Measurements from ENCODE around the gene GCC2.
A peak's percentile ranks its signal among the peaks of the same experiment; 100 is the strongest.
"Not testable (repeated sequence)": the region's sequence is repeated elsewhere in the genome, so short reads cannot be mapped to it uniquely, and the experiment has no call there.

GCC2 gene

DNA sequence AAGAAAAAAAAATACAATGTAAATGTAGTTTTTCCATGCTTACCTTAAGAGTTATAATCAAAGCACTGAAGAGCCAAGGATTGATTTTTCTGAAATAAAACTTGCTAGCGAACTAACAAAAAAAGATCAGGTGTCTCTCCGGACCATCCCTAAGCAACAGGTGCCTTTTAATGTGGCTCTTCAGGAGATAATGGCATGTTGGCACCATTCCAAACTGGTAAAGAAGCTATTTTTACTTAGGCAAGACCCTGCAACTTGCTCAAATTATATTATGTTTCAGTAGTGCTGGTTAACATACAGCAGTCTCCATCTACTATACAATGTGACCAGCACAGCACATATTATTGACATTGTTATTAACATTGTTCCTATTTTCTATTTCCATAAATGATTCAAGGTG, 2.3 kb upstream of the GCC2 start:
- DNase-seq: peak; percentile 64

DNA sequence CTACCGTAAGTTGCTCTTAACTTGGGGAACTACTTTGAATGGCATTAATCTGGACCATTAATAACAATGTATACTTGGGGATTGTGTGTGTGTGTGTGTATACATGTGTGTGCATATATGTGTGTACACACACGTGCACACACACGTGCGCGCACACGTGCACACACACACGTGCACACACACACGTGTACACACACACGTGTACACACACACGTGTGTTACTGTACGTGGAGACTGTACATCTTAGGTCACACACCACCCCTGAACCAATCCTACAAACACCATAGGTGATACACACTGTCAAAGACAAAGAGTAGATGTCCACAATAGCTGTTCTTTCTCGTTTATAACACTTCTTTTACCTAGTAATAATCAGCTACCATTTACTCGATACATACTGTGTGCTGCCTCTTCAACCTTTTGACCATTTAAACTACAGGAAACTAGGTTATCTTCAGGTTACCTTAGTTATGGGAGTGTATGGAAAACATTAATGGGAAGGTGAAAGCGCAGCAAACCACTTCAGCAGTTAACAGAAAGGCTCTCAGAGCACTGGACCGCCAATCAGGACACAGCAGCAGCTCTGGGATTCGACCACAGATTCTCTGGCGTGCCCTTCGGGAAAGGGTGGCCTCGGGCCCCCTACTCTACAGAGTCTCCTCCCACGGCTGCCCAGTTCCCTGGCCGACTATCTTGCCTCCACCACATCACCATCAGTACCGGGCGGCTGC, 894 bp upstream of the GCC2 start:
- DNase-seq: no peak

DNA sequence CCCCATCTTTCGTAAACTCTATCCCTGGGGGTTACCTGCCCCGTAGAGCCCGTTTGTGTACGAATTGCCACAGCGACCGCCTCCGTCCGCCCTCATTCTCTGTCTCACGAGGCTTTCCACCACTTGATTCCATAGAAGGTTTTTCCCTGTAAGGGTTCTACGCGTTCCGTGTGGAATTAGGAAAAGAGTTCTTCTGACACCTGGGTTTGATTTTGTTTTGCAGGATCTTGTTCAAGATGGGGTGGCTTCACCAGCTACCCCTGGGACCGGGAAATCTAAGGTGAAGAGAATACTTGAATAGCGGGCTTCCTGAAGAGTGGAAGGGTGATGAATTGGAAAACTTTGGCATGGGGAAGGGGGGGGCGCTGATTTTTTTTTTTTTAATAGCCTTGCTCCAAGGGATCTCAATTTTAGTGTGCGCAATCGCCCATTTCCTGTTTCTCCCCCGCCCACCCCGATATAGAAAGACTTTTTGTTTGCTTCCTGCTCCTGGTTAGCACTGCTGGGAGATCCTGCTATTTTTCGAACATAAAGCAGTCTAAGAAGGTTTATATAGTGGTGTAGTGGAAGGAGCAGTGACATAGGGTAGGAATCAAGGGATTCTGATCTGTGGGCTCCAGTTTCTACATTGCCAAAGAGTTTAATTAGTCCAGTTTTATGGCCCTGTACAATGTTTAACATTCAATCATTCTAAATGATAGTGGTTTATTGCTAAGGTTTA, 564 bp downstream of the GCC2 start:
- peak; percentile 58 for DNase-seq

DNA sequence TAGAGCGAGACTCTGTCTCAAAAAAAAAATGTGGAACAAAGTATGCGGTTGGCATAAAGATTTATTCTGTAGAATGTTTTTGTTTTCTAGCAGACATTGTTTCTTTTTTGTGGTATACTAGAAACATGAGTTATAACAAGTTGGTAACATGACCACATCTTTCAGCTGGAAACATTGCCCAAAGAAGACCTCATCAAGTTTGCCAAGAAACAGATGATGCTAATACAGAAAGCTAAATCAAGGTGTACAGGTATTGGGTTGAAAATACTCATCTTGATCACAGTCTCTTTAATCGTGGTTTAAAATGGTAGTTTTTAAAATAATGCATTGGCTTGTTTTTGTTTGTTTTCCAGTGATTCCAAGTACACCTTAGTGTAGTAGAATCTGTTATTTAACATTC, 1.9 kb downstream of the GCC2 start:
- DNase-seq: no peak

DNA sequence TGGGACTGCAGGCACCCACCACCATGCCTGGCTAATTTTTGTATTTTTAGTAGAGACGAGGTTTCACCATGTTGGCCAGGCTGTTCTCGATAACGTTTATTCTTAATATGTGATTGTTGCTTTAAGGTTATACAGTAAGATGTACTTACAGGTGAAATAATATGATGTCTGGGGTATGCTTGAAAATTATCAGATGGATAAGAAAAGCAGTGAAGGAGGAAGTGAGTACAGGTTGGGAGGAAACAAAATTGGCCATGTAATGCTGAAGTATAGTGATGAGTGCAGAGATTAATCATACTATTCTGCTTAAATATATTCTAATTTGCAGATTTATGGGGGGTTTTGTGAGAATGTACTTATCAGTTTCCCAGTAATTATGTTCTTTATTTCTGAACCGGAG, 3.0 kb downstream of the GCC2 start:
- no peak for DNase-seq

DNA sequence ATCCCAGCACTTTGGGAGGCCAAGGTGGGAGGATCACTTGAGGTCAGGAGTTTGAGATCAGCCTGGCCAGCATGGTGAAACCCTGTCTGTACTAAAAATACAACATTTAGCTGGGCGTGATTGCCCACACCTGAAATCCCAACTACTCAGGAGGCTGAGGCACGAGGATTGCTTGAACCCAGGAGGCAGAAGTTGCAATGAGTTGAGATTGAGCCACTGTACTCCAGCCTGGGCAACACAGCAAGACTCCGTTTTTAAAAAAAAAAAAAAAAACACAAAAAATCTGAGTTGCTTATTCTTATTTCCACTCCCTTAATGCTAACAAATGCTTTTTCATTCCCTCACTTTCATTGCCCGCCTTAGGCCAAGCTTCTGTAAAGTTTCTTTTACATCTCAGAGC, 4.5 kb downstream of the GCC2 start:
- DNase-seq: not testable (repeated sequence)

DNA sequence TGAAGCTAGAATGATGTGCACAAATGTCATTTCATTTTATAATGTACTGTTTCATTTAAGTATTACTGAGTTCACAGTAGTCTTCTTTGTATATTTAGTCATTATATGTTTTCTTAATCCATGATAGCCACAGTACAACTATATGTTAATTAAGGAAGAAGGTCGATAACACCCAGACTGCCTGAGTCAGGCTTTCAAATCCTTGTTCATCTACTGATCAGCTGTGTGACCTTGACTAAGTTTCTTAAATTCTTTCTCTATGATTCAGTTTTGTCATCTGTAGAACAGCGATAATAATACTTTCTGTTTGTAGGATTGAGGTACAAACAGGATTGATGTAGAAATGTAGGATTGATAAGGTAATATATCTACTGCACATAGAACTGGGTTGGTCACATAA, 5.4 kb downstream of the GCC2 start:
- DNase-seq: no peak

DNA sequence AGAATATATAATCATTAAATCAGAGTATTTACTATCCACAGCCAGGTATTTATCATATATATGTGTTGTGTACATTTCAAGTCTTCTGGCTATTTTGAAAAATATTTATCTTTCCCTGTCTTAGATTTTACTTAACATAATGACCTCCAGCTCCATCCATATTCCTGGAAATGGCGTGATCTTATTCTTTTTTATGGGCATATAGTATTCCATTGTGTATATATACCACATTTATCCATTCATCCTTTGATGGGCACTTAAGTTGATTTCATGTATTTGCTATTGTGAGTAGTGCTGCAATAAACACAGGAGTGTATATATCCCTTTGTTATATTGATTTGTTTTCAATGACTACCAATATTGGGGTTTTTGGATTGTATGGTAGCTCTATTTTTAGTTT, 6.6 kb downstream of the GCC2 start:
- no peak for DNase-seq

DNA sequence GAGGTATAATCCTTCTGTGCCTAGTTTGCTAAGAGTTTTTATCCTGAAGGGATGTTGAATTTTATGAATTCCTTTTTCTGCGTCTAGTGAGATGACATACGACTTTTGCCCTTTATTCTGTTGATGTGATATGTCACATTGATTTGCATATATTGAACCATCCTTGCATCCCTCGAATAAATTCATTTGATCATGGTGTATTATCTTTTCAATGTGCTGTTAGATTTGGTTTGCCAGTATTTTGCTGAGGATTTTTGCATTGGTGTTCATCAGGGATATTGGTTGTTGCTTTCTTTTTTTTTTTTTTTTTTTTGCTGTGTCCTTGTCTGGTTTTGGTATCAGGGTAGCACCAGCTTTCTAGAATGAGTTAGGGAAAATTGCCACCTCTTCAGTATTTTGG, 9.1 kb downstream of the GCC2 start:
- DNase-seq: no peak

DNA sequence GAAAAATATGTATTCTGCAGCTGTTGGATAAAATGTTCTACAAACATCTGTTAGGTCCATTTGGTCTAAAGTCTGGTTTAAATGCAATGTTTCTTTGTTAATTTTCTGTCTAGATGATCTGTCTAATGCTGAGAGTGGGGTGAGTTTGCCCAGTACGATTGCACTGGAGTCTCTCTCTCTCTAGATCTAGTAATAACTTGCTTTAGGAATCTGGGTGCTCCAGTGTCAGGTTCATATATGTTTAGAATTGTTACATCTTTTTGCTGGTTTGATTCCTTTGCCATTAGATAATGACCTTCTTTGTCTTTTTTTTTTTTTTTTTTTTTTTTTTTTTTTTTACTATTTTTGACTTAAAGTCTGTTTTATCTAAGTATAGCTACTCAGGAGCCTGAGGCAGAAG, 10.4 kb downstream of the GCC2 start:
- no peak for DNase-seq

DNA sequence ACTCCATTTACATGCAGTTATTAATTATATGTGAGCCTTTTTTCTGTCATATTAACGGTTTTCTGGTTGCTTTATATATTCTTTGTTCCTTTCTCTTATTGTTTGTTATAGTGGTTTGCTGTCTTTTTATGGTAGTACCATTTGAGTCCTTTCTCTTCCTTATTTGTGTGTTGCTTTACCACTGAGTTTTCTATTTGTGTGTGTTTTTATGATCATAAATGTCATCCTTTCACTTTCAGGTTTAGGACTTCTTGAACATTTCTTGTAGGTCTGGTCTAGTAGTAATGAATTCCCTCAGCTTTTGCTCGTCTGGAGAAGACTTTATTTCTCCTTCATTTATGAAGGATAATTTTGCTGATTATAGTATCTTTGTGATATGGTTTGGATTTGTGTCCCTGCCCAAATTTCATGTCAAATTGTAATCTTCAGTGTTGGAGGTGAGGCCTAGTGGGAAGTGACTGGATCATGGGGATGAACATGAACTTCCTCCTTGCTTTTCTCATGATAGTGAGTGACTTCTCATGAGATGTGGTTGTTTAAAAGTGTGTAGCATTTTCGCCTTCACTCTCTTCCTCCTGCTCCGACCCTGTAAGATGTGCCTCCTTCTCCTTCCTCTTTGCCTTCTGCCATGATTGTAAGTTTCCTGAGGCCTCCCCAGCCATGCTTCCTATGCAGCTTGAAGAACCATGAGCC, 11.5 kb downstream of the GCC2 start:
- DNase-seq: no peak

DNA sequence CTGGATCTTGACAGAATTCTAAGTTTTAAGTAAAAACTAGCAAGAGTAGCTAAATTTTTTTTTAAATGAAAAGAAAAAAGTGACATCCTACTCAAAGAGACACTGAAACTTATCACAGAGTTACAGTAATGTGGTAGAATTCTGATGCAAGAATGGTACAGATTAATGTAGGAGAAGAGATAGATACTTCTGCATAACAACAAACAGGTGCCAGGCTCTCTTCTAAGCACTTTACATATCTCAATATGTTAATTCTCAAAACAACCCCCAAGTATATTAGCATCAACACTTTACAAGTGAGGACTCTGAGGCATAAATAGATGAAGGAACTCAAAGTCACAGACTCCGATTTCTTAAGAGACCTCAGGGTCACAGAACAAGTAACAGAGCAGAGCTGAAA, 28.1 kb downstream of the GCC2 start:
- no peak for DNase-seq

DNA sequence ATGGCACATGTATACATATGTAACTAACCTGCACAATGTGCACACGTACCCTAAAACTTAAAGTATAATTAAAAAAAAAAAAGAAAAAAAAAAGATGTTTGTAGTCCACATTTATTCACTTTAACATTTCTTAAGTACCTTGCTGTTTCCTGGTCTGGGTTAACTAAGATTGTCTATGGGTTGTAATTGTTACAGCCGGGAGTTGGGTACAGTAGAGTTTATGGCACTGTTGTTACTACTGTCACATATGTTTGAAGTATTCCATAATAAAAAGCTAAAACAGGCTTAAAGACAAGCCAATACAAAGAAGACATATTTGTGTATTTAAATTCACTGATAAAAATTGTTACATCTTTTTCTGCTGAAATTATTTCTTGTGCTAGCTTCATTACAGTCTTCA, 36.2 kb downstream of the GCC2 start:
- DNase-seq: no peak

DNA sequence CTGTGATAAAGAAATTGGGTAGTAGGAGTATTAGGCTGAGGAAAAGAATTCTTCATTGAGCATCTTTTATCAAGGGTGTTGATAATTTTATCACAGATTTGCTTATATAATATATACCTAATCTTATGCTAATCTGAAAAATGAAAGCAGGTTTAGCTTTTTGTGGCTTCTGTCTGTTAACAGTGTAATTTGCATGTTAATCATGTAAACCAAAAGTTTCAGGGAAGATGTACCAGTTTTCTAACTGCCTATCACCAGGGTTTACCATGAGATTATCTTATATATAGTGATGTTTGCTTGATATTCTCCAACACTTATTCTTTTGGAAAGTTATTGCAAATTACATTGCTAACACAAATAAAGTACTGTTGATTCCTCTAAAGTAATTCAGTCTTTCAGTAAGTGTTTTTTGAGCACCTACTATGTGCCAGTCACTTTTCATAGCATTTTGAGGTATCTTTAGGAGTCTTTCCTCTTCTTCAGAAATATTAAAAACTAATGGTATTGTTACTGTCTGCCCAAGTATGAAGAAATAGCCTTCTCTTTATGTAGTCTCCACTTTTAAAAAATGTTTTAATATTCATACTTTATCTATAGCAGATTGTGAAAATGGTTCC, 41.6 kb downstream of the GCC2 start:
- no peak for DNase-seq

DNA sequence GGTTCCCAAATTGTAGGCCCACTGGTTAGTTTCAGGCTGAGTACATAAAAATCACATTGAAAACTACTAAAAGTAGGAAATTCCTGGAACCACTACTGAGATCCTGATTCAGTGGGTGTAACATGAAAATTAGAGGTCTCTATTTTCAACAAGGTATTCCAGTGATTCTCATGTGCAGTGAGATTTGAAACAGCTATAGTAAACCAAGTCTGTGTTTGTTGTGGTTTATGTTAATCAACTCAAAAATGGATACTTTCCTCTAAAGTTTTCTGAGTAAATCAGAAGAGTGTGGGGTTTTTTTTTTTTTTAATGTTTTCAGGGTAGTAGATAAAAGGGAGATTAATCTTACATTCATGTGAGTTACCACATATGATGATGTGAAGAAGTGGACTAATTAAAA, 42.8 kb downstream of the GCC2 start:
- DNase-seq: no peak

DNA sequence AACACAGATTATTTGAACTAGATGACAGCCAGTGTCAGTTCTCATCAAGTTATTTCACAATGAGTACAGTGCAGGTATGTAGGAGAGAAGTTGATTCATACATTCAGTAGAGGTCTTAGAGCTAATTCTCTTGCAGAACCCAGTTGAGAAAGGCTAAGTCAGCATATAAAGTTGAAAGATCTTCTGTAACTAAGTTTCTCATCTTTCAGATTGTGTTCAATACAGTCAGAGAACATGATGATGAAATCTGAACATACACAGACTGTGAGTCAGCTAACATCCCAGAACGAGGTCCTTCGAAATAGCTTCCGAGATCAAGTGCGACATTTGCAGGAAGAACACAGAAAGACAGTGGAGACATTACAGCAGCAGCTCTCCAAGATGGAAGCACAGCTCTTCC, 43.4 kb downstream of the GCC2 start:
- DNase-seq: no peak

DNA sequence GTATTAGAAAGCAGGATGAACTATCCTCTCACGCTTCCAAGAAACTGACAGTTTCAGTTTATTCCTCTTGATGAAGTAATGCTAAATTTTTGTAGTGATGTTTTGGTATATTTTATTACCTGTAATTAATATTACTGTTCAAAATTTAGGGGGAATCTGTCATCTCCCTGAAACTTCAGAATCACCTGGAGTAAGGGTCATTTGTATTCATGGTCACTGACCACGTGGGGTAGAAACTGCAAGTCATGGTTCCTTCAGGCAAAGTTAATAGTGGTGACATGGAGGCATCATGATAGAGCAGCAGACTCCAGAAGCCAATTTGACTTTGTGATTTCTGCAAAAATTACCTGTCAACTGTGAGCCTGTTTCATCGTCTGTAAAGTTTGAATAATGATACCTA, 47.2 kb downstream of the GCC2 start:
- not testable (repeated sequence) for DNase-seq

DNA sequence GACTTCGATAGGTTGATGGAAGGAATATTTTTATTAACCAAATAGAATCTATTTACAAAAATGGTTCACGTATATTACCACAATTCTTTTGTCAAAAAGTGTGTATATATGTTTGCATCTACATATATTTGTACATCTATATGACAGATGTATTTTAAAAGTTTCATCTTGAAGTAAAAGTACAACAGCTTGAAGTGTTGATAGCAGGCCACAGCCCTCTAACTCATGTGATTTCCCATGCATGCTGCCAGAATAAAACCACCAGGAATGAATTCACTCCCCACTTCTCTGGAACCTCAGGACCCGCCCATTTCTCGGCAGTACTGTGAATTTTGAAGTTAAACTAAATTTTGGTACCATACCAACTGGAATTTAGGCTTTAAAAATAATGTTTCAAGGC, 58.6 kb downstream of the GCC2 start:
- DNase-seq: not testable (repeated sequence)

DNA sequence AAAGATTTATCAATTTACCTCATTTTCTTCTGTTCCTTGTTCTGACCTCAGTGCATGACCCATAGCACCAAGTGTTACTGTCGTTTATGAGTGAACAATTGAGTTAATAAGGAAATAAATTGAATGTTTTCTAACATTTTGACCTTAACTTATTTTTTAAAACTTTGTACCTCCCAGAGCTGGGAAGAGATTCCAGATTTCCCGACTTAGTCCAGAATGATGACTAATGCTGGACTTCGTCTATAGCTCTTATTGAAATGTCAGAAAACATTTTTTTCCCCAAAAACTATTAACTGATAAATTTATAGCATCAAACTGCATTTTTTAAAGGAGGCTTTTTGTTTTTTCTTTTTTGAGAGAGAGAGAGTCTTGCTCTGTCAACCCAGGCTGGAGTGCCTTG, 63.4 kb downstream of the GCC2 start:
- not testable (repeated sequence) for DNase-seq

DNA sequence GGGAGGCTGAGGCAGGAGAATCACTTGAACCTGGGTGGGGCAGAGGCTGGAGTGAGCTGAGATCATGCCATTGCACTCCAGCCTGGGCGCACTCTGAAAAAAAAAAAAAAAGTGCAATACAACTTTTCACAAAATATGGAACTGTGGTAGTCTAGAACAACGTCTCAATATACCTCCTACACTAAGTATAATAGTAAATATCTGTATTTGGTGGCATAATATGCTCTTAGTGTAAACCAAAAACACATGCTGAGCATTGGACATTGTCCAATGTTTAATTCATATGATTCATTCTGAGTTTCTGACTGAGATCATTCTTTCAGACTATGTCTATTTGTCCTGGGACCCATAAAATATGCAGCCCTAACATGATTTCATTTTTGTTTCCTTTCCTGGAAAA, 65.5 kb downstream of the GCC2 start:
- not testable (repeated sequence) for DNase-seq

DNA sequence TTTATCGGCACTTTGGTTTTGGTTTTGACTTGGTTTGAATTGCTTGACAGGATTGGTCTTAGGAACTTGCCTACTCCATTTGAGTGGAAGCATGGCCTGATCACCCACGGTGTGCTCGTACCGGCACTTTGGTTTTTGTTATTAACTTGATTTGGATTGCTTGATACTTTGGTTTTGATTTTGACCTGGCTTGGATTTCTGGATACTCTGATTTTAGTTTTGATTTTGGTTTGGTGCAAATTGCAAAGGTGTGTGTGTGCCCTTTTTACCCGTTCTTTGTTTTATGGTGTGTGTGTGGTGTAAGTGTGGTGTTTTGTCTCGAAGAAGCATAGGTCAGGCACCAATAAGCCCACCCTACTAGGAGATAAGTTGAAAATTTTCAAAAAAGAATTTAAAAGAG, 75.7 kb downstream of the GCC2 start:
- not testable (repeated sequence) for DNase-seq

DNA sequence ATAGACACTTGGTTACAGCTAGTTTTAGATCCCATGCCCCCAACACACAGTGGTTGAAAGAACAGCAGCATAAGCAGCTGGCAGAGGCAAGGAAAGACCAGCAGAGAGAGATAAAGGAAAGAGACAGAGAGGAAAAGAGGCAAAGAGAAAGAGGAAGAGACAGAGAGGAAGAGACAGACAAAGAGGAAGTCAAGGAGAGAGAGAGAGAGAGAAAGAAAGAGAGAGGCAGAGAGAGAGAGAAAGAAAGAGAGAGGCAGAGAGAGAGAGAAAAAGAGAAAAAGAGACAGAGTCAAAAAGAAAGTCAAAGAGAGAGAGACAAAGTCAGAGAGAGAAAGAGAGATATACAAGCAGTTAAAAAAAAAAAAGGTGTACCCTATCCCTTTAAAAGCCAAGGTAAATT, 76.3 kb downstream of the GCC2 start:
- not testable (repeated sequence) for DNase-seq

DNA sequence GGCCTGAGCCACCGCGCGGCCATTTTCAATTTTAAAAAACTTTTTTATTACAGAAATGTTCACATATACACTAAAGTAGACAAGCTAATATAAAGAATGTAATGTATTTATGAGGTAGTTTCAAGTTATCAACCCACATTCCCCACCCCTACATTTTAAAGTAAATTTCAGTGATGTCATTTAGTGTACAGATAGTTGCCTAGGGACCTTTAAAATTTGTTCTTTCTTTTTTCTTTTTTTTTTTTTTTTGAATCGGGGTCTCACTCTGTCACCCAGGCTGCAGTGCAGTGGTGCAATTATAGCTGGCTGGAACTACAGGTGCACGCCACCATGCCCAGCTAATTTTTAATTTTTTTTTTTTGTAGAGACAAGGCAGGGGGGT, 82.7 kb downstream of the GCC2 start:
- DNase-seq: no peak
